GM11168 (cell line): Measurements from ENCODE around the gene STRADA.
"Not testable (repeated sequence)": the region's sequence is repeated elsewhere in the genome, so short reads cannot be mapped to it uniquely, and the experiment has no call there.

Source experiments
- in situ Hi-C: fragments of 300-500 bp; cut with MboI; formaldehyde crosslinking; loops from one replicate; pipeline ENCODE4 v1.12.0; 2022; ENCODE audit warnings: low sequenced_read_pairs; ENCODE audit not compliant: unreplicated experiment

STRADA gene

DNA sequence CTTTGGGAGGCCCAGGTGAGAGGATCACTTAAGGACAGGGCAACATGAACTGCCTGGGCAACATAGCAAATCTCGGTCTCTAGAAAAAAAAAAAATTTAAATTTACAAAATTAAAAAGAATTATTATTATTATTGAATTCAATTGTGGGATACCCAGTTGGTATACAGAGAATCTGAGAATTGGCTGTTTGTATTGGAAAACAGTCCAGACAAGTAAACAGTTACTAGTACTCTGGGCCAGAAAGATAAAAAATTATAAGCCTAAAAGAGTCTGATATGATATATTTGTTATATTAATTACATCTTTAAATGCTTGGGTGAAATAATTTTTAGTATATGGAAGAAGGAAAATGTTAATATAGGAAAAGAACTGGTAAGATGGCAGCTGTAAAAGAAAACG is 16.8 kb upstream of the STRADA start:
- in situ Hi-C loops, result no loop called here

DNA sequence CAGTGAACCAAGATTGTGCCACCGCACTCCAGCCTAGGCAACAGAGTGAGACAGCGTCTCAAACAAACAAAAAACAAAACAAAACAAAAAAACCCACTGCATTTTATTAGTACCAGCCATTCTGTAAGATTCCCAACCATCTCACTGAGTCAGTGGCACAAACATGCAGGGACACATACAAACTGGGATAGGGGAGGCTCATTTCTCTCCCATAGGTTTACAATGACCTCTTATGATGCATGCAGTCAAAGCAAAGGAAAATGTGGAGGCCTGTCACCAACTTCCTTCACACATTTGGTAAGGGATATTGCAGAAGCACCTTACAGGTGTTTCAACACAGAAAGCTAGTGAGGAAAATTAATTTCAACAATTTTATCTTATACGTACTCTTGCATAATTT is 12.4 kb upstream of the STRADA start:
- in situ Hi-C loops, result no loop called here

DNA sequence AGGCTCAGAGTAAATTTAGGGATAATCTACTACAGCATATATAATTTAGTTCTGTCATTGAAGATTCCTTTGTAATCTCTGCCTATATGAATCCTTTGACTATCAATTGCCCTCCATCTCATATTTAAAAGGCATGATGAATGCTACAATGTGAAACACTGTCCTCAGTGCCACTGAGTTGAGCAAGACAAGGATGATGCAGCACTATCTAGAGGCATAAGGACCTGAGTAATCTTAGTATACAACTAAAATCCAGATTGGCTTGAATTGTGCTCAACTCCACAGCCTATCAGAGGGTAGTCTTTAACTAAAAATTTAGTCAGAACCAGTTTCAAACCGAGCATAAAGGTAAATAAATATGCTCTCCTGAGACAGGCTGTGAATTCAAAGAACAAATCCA is 11.6 kb upstream of the STRADA start:
- in situ Hi-C loops, result no loop called here

DNA sequence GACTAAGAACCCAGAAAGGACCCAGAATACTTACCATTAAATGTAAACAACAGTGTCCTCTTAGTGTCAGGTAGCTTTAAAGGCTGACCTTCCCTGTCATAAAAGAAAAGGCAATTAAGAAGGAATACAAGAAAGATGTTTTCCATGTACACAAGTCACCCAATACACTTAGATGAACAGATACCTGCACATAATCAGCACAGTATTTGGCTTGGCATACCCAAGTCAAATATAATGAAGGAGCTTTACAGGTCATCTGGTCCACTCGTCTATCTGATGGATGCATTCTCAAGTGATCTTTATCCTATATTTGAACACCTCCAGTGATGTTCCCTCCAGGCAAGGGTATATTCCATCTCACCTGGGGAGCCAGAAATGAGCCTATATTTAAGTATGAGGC is 11.1 kb upstream of the STRADA start:
- in situ Hi-C loops, result no loop called here

DNA sequence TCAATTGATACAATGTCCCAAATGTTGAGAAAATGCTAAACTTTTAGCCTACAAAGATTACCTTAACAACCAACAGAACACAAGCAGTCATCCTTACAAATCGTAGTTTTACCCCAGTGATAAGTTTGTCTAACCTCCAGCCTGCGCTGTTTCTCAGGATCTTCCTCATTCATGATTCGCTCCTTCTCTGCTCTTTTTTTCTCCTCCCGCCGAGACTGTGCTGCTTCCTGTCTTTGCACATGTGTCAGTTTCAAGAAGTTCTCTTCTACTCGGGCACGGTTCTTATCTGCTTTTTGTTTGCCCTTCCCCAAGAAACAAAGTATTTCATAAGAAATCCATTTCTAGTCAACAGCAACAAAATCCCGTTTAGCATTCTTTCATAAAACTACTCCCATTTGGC is 10.2 kb upstream of the STRADA start:
- in situ Hi-C loops, result no loop called here

DNA sequence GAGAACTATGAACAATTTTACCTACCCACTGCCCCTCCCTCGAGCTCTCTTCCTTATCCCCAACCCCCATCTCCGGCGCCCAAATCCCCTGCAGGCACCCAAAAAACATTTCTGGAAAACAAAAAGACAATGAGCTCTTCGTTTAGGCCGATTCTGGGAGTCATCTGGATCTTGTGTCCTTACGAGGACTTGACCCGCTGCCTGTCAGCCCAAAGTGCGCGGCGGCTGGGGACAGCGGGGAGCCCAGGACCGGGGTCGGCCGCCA is 524 bp downstream of the STRADA start:
- in situ Hi-C loops, result no loop called here

DNA sequence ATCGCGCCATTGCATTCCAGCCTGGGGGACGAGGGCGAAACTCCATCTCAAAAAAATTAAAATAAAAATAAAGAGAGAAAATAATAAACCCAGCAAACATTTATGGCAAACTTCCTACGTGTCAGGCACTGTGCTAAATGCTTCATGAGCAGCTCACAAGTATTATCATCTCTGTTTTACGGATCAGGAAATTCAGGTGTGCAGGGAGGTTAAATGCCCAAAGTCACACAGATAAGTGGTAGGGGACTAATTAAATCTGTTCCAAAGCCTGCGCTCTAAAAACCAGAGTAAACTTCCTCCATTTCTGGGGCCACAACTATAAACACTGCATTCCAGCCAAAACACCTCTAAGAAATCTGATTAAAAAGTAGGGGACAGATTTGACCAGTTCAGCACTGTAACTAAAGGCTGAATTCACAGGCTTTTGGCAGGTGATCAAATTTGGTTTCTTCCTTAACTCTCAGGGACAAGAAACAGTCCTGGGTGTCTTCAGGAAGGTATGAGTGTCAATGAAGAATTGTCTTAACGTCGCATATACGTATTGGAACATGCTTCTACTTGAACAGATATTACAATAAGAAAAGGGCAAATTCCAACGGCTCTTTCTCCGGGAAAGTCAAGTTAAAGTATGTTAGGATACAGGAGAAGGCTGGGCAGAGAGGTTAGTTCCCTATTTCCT is 996 bp downstream of the STRADA start:
- in situ Hi-C loops, result no loop called here

DNA sequence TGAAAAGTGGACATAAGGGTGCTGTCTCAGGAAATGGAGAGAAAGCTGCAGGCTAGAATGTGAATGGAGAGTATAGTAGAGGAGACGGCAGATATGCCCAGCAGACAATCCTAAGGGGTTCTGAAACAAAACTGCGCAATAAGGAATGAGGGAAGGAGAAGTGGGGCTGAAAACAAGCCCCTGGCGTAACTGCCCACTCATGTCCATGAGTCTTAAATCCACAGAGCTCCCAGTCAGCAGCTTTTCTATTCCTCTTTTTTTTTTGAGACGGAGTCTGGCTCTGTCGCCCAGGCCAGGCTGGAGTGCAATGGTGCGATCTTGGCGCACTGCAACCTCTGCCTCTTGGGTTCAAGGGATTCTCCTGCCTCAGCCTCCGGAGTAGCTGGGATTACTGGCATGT is 5.9 kb downstream of the STRADA start:
- in situ Hi-C loops, result no loop called here

DNA sequence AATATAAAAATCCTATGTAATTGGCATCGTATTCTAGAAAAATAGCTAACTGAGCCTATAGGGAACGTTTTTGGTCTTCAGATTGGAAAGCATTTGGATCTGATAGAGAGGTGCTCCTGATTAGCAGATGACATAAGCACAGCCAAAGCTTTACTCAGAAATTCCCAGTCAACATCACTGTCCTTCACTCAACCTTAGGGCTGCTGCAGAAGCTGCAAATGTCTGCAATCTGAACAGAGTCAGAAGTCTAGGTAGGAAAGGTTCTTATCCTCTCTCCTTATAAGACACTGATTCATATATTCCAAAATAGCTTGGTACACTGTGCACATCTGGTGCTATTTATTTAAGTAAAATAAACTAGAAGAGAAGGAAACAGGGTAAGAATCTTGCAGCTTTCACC is 19.2 kb downstream of the STRADA start:
- in situ Hi-C loops, result no loop called here

DNA sequence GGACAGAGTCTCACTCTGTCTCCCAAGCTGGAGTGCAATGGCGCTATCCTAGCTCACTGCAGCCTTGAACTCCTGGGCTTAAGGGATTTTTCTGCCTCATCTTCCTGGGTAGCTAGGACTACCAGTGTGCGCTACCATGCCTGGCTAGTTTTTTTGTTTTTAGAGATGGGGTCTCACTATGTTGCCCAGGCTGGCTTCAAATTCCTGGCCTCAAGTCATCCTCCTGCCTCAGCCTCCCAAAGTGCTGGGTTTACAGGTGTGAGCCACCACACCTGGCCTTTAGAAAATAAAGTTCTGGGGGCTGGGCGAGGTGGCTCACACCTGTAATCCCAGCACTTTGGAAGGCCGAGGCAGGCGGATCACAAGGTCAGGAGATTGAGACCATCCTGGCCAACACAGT is 21.4 kb downstream of the STRADA start:
- in situ Hi-C loops, result not testable (repeated sequence)

DNA sequence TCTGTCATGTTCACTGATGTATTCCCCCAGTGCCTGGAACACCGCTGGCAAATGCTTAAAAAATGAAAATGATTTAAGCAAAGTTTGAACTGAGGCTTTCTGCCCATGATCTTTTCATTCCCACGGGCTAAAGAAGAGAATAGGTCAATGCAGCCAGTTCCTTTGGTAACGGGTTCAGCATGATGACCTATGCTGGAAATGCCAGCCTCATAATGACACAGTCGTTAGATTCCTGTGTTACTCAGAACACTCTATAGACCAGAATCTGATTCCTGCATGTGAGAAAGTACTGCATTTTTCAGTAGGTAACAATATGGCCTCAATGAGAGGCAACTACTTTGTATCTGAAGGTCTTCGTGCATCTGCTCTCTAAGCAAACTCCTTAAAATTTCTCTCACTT is 22.6 kb downstream of the STRADA start:
- in situ Hi-C loops, result no loop called here

DNA sequence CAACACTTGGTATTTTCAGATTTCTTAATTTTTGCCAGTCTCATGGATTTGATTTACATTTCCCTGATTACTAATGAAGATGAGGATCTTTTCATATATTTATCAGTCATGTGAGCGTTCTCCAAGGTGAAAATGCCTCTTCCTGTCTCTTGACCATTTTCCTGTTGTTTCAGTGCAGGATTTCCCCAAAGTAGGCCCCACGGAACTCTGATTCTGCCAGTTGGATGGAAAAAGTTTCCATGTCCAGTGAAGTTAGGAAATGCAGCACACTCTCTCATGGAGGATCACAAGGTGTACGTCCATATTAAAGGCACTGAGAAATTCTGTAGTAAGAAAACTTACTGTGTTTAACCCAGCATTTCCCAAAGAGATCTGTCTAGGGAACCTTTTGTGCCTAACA is 25.2 kb downstream of the STRADA start:
- in situ Hi-C loops, result no loop called here

DNA sequence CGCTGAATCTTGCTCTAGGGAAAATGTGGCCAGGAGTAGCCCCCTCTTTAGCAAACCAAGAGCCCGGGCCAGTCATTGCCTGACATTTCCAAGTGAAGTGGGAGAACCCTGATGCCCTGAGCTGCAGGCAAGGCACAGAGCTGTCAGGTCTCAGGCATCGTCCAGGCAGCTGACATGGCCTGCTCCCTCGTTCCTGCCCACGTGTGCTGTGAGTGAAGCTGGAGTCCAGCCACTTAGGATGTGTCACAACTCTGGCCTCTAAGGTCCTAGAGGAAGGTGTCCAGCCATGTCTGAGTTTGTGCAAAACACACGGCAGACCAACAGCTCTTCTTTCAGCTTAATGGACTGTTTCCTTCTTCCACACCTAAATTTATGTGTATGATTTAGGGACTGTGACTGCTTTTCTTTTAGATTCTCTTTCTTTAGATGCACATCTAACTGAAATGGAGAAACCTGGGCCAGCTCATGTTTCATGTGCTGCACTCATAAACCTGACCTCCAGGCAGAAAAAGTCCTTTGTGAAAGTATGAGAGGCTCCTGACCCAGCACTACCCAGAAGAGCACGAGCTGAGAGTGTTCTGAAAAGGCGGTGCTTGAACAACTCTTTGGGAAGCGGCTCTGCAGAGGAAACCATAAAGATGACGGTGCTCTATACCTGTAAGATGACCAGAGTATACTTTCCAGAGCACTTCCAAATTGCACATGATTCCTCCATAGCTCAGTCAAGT is 26.9 kb downstream of the STRADA start:
- in situ Hi-C loops, result no loop called here

DNA sequence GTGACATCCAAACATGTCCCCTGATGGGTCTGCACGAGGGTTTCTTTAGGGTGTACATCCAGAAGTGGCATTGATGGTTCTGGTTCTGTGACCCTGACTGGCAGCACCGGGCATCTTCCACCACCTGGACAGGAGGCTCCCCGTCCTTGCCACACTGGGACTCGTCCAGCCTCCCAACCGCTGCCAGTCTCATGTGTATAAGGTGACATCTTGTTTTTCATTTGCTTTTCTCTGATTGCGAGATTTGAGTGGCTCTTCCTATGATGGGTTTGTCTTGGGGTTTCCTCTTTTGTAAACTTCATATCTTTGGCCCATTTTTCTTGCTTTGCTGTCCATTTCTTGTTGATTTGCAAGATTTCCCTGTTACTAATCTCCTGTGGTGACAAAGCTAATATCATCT is 32.5 kb downstream of the STRADA start:
- in situ Hi-C loops, result no loop called here

DNA sequence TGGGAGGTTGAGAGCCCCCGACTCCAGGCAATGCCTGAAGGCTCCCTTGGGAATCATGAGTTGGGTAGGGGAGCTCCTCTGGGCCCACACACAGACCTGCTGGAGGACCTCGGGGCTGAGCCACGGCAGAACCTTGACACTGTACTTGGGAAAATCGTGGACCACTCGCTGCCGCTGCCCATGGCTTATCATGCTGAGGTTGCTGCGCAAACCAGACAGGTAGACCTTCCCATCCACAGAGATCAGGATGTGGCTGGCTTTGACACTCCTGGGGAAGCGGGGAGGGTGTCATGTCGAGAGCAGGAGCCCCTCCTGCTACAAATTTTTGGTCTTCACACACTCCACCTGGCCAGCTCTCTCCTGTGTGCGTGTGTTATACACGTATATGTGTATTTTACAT is 34.4 kb downstream of the STRADA start:
- in situ Hi-C loops, result no loop called here

DNA sequence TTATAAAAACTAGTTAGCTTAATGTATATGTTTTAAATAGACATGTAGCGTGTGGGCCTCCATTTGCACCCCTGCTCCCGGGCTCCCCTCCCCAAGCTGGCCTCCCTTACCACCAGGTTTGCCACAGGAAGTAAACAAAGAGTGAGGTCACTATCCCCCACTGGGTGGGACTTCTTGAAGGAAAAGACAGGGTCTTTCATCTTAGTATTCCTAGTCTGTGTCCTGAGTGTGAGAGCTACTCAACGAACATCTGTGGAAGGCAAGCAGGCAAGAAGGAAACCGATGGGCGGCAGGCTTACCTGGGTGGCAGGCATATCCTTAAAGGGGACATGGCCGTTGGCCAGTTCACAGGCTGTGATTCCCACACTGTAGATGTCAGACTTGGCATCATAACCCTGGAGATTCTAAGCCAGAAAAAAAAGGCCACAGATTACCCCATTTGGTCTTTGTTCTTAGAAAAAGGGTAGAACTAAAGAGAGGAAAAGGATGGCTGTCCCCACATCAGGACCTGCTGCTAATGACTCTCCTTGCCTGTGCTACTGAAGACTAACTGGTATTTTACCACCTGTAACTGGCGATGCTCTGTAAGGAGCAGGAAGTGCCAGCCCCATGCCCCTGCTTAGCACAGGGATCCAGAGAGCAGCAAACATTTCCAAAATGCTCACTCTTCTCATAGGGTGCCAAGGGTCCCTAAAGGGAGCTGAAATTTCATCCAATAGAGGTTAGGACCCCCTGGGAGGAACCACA is 35.1 kb downstream of the STRADA start:
- in situ Hi-C loops, result no loop called here

DNA sequence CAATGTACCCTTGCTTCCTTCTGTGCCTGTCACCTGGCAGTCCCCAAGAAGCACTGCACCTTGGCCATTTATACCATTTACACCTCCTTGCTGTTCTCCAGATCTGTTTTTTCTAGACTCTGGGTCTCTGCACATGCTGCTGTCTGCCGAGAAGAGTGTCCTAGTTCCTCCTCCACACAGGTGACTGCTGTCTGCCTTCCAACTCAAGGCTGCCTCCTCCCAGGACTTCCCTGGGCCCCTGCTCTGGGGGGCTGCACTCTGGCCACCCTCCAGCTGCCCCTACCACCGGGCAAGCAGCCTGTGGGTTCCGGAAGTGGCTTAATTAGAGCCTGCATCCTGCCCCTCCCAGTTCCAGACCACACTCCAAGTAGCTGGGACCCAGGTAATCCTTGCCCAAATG is 35.9 kb downstream of the STRADA start:
- in situ Hi-C loops, result no loop called here

DNA sequence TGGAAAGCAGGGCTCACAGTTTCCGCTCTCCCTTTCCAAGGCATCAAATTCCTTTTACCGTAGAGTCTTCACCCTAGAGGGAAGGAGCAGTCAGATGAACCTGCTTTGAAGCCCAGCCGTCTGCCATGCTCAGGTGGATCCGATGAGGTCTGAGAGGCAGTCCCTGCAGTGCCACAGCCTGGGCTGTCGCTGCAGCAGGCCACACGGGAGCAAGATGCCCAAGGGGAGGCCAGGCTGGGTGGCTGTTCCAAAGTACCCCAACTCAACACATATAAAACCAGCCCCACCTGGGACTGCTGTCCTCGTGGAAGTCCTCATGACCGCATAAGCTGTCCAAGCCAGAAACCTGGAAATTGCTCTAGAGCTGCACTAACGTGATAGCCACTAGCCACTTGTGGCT is 36.8 kb downstream of the STRADA start:
- in situ Hi-C loops, result no loop called here

DNA sequence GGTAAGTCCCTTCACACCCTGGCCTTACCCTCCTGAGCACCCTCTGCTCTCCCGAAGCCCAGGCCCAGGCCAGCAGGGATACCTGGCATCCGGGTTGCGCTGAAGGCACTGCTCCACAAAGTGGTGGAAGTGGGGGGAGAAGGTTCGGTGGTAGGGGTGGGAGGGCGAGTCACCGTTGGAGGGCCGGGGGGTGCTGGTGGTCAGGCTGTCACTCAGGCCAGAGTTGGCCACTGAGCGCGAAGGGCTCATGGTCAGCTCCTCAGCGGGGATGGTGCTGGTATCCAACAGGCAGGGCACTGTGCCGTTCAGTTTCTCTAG is 37.4 kb downstream of the STRADA start:
- in situ Hi-C loops, result no loop called here

DNA sequence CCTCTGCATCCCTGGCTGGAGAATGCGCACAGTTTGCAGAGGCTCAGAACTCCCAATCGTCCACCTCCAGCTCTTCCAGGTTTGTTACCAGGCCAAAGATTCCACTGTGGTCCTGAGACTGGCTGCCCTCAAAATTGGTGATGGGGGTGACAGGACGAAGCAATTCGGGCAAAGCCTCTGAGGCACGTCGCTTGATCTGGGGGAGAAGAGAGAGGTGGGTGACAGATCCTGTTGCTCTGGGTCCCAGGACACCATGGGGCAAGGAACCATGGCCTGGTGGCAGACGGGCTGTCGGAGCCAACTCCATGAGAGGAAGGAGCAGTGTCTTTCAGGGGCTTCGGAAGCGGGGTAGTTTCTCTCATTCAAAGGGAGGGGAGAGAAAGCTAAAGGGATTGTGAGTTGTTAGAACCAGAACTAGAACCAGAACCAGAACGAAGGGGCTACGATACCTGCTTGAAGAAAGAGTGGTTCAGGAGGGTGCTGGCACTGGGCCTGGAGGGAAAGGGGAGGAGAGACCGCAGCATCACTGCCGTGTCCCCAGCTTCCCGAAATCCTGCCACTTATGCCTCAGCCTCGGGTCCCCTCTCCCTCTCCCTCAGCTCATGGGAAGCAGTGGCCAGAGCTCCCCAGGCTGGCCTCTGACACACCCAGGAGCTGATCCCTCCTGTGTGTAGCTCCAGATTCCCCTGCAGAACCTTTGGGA is 37.9 kb downstream of the STRADA start:
- in situ Hi-C loops, result no loop called here

DNA sequence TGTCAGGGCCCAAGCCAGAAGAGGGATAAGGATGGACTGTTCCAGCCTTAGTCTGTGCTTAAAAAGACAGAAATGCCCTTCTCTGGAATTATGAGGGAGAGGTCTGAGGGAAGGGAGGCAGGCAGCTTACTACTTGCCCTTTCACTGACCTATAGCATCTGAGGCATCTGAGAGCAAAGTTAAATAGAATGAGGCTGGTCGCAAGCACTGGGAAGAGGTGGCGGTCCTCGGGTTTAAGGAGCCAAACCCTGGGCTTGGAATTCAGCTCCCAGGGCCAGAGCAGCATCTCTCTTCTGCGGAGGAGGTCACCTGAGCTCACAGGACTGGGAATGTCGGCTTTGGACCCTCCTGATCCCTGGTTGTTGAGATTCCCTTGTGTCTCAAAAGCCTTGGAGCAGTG is 38.6 kb downstream of the STRADA start:
- in situ Hi-C loops, result no loop called here

DNA sequence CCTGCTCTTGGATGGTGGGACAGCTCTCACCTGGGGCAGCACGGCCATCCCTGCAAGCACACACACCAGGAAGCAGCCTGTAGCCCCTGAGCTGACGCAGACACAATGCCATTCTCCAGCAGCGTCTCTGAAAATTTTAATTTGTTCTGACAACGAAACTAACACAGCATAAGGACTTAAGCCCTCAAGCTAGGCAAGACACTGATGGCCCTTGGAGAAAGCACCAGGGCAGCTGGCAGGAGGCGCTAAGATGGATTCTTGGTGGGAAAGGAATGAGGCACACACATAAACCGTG is 38.9 kb downstream of the STRADA start:
- in situ Hi-C loops, result no loop called here
